ENCODE data around the gene NINL.

NINL gene

GRCh38 chr20:25525295-25525694, 60.0 kb downstream of the NINL start:
- TF ChIP-seq EZH2phosphoT487 (IDR thresholded peaks at IDR 0.05; ENCODE audit: borderline replicate concordance, low read length), result no peak
- TF ChIP-seq CTCF (IDR thresholded peaks at IDR 0.05; ENCODE audit: low read depth, low read length, poor library complexity, severe bottlenecking), result no peak
- H3K27ac ChIP-seq (ENCODE audit: low read depth, low read length), result no peak overlapping the region
- H3K4me2 ChIP-seq (ENCODE audit: low read length), result no peak overlapping the region
- H3K9me2 ChIP-seq (replicated peaks; ENCODE audit: control insufficient read depth, low read length), result no peaks in the 10 kb centered on the region
- no peaks in the 10 kb centered on the region for H3F3A ChIP-seq (ENCODE audit: control insufficient read depth, insufficient read depth)
- no peaks in the 10 kb centered on the region; the same call in 1 of the 2 replicates for H3K9me3 ChIP-seq (ENCODE audit: control insufficient read depth, insufficient read depth, low read length)
- H3K79me2 ChIP-seq (ENCODE audit: control insufficient read depth, low read length), result no peaks in the 10 kb centered on the region
- 0 out of 2 replicates have a peak, but pooled peaks cover 2% of the 10 kb centered on the region for H3K4me1 ChIP-seq (ENCODE audit: control insufficient read depth, low read length)
- no peak overlapping the region for H3K4me3 ChIP-seq (ENCODE audit: low read length)
- H4K20me1 ChIP-seq (ENCODE audit: control insufficient read depth, insufficient read depth, low read depth, low read length), result no peaks in the 10 kb centered on the region
- H3K27me3 ChIP-seq (ENCODE audit: control insufficient read depth, low read length), result no peaks in the 10 kb centered on the region
- H3K36me3 ChIP-seq (ENCODE audit: control insufficient read depth, low read length), result no peaks in the 10 kb centered on the region

DNA sequence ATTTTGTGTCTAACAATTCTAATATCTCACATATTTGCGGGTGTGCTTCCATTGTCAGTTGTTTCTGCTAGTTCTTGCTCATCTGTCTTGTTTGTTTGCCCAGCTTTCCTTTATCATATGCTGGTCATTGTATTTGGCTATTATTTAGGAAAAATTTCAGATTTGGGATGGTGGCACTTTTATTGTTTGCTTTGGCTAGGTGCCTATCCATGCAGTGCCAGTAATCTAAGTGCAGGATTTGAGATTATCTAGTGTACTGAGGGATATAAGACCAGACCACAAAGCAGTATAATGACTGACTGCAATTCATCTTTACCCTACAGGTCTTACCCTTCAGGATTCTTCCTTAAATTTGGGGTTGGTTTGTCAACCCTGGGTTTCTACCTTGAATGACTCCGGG, 63.9 kb downstream of the NINL start:
- peaks cover 4% of the 10 kb centered on the region; the same call in 1 of the 2 replicates for H3K9me3 ChIP-seq (ENCODE audit: control insufficient read depth, insufficient read depth, low read length)
- H3K4me3 ChIP-seq (ENCODE audit: low read length), result no peak overlapping the region
- TF ChIP-seq CTCF (IDR thresholded peaks at IDR 0.05; ENCODE audit: low read depth, low read length, poor library complexity, severe bottlenecking) (no peak), EZH2phosphoT487 (IDR thresholded peaks at IDR 0.05; ENCODE audit: borderline replicate concordance, low read length) (no peak)
- no peak overlapping the region for H3K4me2 ChIP-seq (ENCODE audit: low read length)
- no peaks in the 10 kb centered on the region for H3K36me3 ChIP-seq (ENCODE audit: control insufficient read depth, low read length)
- no peak overlapping the region for H3K27ac ChIP-seq (ENCODE audit: low read depth, low read length)
- no peaks in the 10 kb centered on the region for H3K79me2 ChIP-seq (ENCODE audit: control insufficient read depth, low read length)
- no peaks in the 10 kb centered on the region for H3K27me3 ChIP-seq (ENCODE audit: control insufficient read depth, low read length)
- peaks cover 12% of the 10 kb centered on the region for H3K4me1 ChIP-seq (ENCODE audit: control insufficient read depth, low read length)
- no peaks in the 10 kb centered on the region for H3F3A ChIP-seq (ENCODE audit: control insufficient read depth, insufficient read depth)
- H3K9me2 ChIP-seq (replicated peaks; ENCODE audit: control insufficient read depth, low read length), result no peaks in the 10 kb centered on the region
- no peaks in the 10 kb centered on the region for H4K20me1 ChIP-seq (ENCODE audit: control insufficient read depth, insufficient read depth, low read depth, low read length)

GRCh38 chr20:25517124-25517523, 68.2 kb downstream of the NINL start:
- no peak for TF ChIP-seq EZH2phosphoT487 (IDR thresholded peaks at IDR 0.05; ENCODE audit: borderline replicate concordance, low read length)
- TF ChIP-seq CTCF (IDR thresholded peaks at IDR 0.05; ENCODE audit: low read depth, low read length, poor library complexity, severe bottlenecking), result no peak
- no peaks in the 10 kb centered on the region for H4K20me1 ChIP-seq (ENCODE audit: control insufficient read depth, insufficient read depth, low read depth, low read length)
- H3K9me3 ChIP-seq (ENCODE audit: control insufficient read depth, insufficient read depth, low read length), result peaks cover 34% of the 10 kb centered on the region
- no peaks in the 10 kb centered on the region for H3K27me3 ChIP-seq (ENCODE audit: control insufficient read depth, low read length)
- H3K4me3 ChIP-seq (ENCODE audit: low read length), result no peak overlapping the region
- H3K9me2 ChIP-seq (replicated peaks; ENCODE audit: control insufficient read depth, low read length), result no peaks in the 10 kb centered on the region
- H3K36me3 ChIP-seq (ENCODE audit: control insufficient read depth, low read length), result no peaks in the 10 kb centered on the region
- H3K4me1 ChIP-seq (ENCODE audit: control insufficient read depth, low read length), result peaks cover 12% of the 10 kb centered on the region
- no peaks in the 10 kb centered on the region for H3F3A ChIP-seq (ENCODE audit: control insufficient read depth, insufficient read depth)
- no peak overlapping the region for H3K27ac ChIP-seq (ENCODE audit: low read depth, low read length)
- no peaks in the 10 kb centered on the region for H3K79me2 ChIP-seq (ENCODE audit: control insufficient read depth, low read length)
- no peak overlapping the region for H3K4me2 ChIP-seq (ENCODE audit: low read length)

All from DOHH2 (cell line).